K562 (cell line): ENCODE results near the gene LONRF2. TPM values are rescaled to one million over a fixed set of nuclear protein-coding genes. Genes with fewer than 3 reads are reported as not detected.

Source experiments
- ATAC-seq: fragments of 200-7000 bp; cut with Tn5 transposase; 3 replicates; pipeline ENCODE4 v1.9.1; 2020; ENCODE audit warnings: moderate library complexity
- BruUV-seq: library from RNA; stranded (reverse); fragments of 400-500 nt; replicated peaks from 2 replicates; lab custom pipeline; 2021; lab: Mats Ljungman, UMichigan
- CTCF ChIA-PET: fragments of 300-600 bp; formaldehyde crosslinking; extraction: SDS; loops from one replicate; lab custom pipeline; 2021; ENCODE audit warnings: low intra/inter-chr PET ratio; lab: Yijun Ruan, JAX
- POLR2A ChIA-PET: fragments of 300-600, 350-650 bp; sonication (Branson Sonifier 250); formaldehyde crosslinking; extraction: SDS; loops from one replicate; lab custom pipeline; 2021; ENCODE audit warnings: antibody characterized with exemption, inconsistent platforms; lab: Yijun Ruan, JAX
- DNase-seq, 4 experiments: peaks; one replicate each; pipeline versions ENCODE4 v3.0.0 to v3.0.0-alpha.2; 2011 to 2018; ENCODE audit warnings: low spot score in 3 of 4, mixed read lengths in 3 of 4; ENCODE audit errors: extremely low read depth in 1 of 4
- FAIRE-seq: peaks from 2 replicates; lab custom pipeline; 2011; peaks lifted over from hg19 to GRCh38; lab: Jason Lieb, UNC
- H2AFZ ChIP-seq: 2 replicates; pipeline ENCODE4 v1.6.0; 2011; ENCODE audit warnings: low read depth, low read length, control low read depth, inconsistent platforms
- H3K27ac ChIP-seq: fragments of 200-600 bp; 3 replicates; pipeline ENCODE4 v1.8.0; 2011; ENCODE audit warnings: low read depth, mild to moderate bottlenecking, control low read depth, inconsistent platforms, low read length, moderate library complexity, mixed read lengths; ENCODE audit errors: extremely low read depth
- H3K27me3 ChIP-seq, 2 experiments: fragments of 300-600 bp in 1 of 2; 2 replicates in 1 of 2; 3 replicates in 1 of 2; pipeline versions ENCODE4 v1.6.0 to v1.8.0; 2011; ENCODE audit warnings: inconsistent platforms in 2 of 2, low read length in 2 of 2, mild to moderate bottlenecking in 1 of 2, mixed read lengths in 1 of 2, moderate library complexity in 1 of 2; ENCODE audit not compliant: control insufficient read depth in 2 of 2, insufficient read depth in 2 of 2
- H3K36me3 ChIP-seq: fragments of 300-600 bp; 3 replicates; pipeline ENCODE4 v1.8.0; 2011; ENCODE audit warnings: mild to moderate bottlenecking, low read length, inconsistent platforms; ENCODE audit not compliant: control insufficient read depth, insufficient read depth
- H3K4me1 ChIP-seq, 2 experiments: fragments of 200-600 bp in 1 of 2; replicated peaks in 1 of 2; 2 replicates in 1 of 2; 3 replicates in 1 of 2; pipeline versions ENCODE4 v1.5.1 to v1.8.0; 2011; ENCODE audit warnings: inconsistent platforms in 2 of 2, low read length in 2 of 2, mild to moderate bottlenecking in 1 of 2, mixed read lengths in 1 of 2, moderate library complexity in 1 of 2; ENCODE audit not compliant: control insufficient read depth in 2 of 2, insufficient read depth in 2 of 2
- H3K4me2 ChIP-seq: 2 replicates; pipeline ENCODE4 v1.6.1; 2011; ENCODE audit warnings: low read length, control low read depth, inconsistent platforms, mixed read lengths; ENCODE audit not compliant: insufficient read depth
- H3K4me3 ChIP-seq: fragments of 200-600 bp; sonication (generic), shearing (Covaris generic); 2 replicates; pipeline ENCODE4 v1.5.1; 2016; ENCODE audit warnings: control low read depth, inconsistent platforms
- H3K79me2 ChIP-seq: fragments of 200-600 bp; 3 replicates; pipeline ENCODE4 v1.8.0; 2011; ENCODE audit warnings: low read length, inconsistent platforms; ENCODE audit not compliant: control insufficient read depth, insufficient read depth
- H3K9ac ChIP-seq, 2 experiments: 2 replicates each; pipeline versions ENCODE4 v1.6.0 to v1.6.1; 2011; ENCODE audit warnings: low read depth in 2 of 2, low read length in 2 of 2, control low read depth in 1 of 2, inconsistent platforms in 1 of 2, mild to moderate bottlenecking in 1 of 2, mixed read lengths in 1 of 2; ENCODE audit not compliant: insufficient read depth in 1 of 2
- H3K9me1 ChIP-seq: one replicate; pipeline ENCODE4 v1.6.0; 2011; ENCODE audit warnings: inconsistent platforms, mild to moderate bottlenecking, low read length, moderate library complexity; ENCODE audit not compliant: control insufficient read depth, insufficient read depth
- H3K9me3 ChIP-seq: replicated peaks from 2 replicates; pipeline ENCODE4 v1.5.1; 2011; ENCODE audit warnings: low read depth, low read length, inconsistent platforms; ENCODE audit not compliant: control insufficient read depth, insufficient read depth
- H4K20me1 ChIP-seq: replicated peaks from 2 replicates; pipeline ENCODE4 v1.6.1; 2011; ENCODE audit warnings: low read length, inconsistent platforms, mixed read lengths; ENCODE audit not compliant: control insufficient read depth, insufficient read depth
- CBX3 ChIP-seq, 2 experiments: IDR thresholded peaks; 1 replicate in 1 of 2; 2 replicates in 1 of 2; pipeline ENCODE4 v1.6.1; 2012; ENCODE audit warnings: inconsistent platforms in 2 of 2, low read length in 2 of 2, borderline replicate concordance in 1 of 2, control low read depth in 1 of 2
- E2F6 ChIP-seq, 2 experiments: IDR thresholded peaks; 2 replicates each; pipeline ENCODE4 v1.6.1; 2011; ENCODE audit warnings: borderline replicate concordance in 1 of 2, control low read depth in 1 of 2, low read depth in 1 of 2, low read length in 1 of 2, mild to moderate bottlenecking in 1 of 2, mixed read lengths in 1 of 2, moderate library complexity in 1 of 2; ENCODE audit not compliant: insufficient read depth in 1 of 2, insufficient read length in 1 of 2, poor library complexity in 1 of 2, severe bottlenecking in 1 of 2; ENCODE audit errors: extremely low read depth in 1 of 2
- FOSL1 ChIP-seq: fragments of 200-800 bp; sonication (Bioruptor generic); conservative IDR thresholded peaks from 2 replicates; pipeline ENCODE4 v1.6.1; 2016; ENCODE audit warnings: missing genetic modification characterization, missing compliant biosample characterization
- HMGN3 ChIP-seq: IDR thresholded peaks from 2 replicates; pipeline ENCODE4 v1.6.1; 2011; ENCODE audit warnings: borderline replicate concordance, low read depth, mild to moderate bottlenecking, mixed read lengths, low read length; ENCODE audit not compliant: insufficient read length; ENCODE audit errors: extremely low read depth
- KAT8 ChIP-seq: fragments of 450-650 bp; IDR thresholded peaks from 2 replicates; pipeline ENCODE4 v1.6.1; 2016; ENCODE audit warnings: low read depth, mild to moderate bottlenecking
- NKRF ChIP-seq: fragments of 450-650 bp; IDR thresholded peaks from 2 replicates; pipeline ENCODE4 v1.6.1; 2016; ENCODE audit warnings: borderline replicate concordance
- NR1H2 ChIP-seq: sonication (generic); formaldehyde crosslinking; IDR thresholded peaks from 2 replicates; pipeline ENCODE4 v1.4.0; 2020; ENCODE audit warnings: mild to moderate bottlenecking, missing genetic modification reagents
- PRDM10 ChIP-seq: fragments of 450-650 bp; IDR thresholded peaks from 2 replicates; pipeline ENCODE4 v1.6.1; 2018; ENCODE audit not compliant: partially characterized antibody
- ZNF253 ChIP-seq: fragments of 250-450 bp; sonication (Bioruptor Pico); conservative IDR thresholded peaks from 2 replicates; pipeline ENCODE4 v1.6.1; 2021; ENCODE audit warnings: mild to moderate bottlenecking
- ZNF76 ChIP-seq: fragments of 250-450 bp; sonication (Bioruptor Pico); IDR thresholded peaks from 2 replicates; pipeline ENCODE4 v1.4.0; 2020; ENCODE audit warnings: mild to moderate bottlenecking, moderate library complexity, borderline replicate concordance
- ZNF764 ChIP-seq: fragments of 250-450 bp; sonication (Bioruptor Pico); IDR thresholded peaks from 2 replicates; pipeline ENCODE4 v1.4.0; 2020; ENCODE audit warnings: low read depth, mild to moderate bottlenecking, moderate library complexity
- WGBS: fragments of 100-300 bp; shearing (Covaris generic); methylation state at CpG from one replicate; pipeline ENCODE4 v1.1.6; 2016; ENCODE audit warnings: low coverage, mixed read lengths; ENCODE audit not compliant: insufficient coverage; ENCODE audit errors: missing lambda C conversion rate; 5-methylcytosine and 5-hydroxymethylcytosine counted together
- in situ Hi-C: fragments of 300-500 bp; cut with MboI; formaldehyde crosslinking; loops from 4 replicates; pipeline ENCODE4 v1.15.0; 2018; ENCODE audit warnings: inconsistent platforms, mixed read lengths
- intact Hi-C: fragments of 100-400 bp; cut with micrococcal nuclease; formaldehyde crosslinking; loops from 2 replicates; pipeline ENCODE4 v1.14.2; 2022
- polyA plus RNA-seq, 8 experiments: library from polyadenylated mRNA; depleted of rRNA in 4 of 8; stranded (reverse) in 5 of 8; unstranded in 3 of 8; fragments of >200 nt; fragmentation: Nextera tagmentation in 2 of 8; fragmentation: Illumina TruSeq in 1 of 8; extraction: Ambion mirVana in 2 of 8; extraction: Trizol in 1 of 8; gene quantifications; 2 replicates each; pipeline versions ENCODE4 v1.2.1 to v1.2.3, GENCODE V29; 2011 to 2014; ENCODE audit warnings: inconsistent platforms in 1 of 8, missing spikeins in 1 of 8
- total RNA-seq, 7 experiments: library from RNA; depleted of rRNA in 6 of 7; stranded (reverse); fragments of >200 nt in 6 of 7; fragmentation: Illumina TruSeq in 2 of 7; extraction: Trizol in 2 of 7; gene quantifications; 2 replicates each; pipeline versions ENCODE4 v1.2.1 to v1.2.3, GENCODE V29; 2011 to 2021; ENCODE audit warnings: low replicate concordance in 1 of 7

LONRF2 gene
- total and polyA plus RNA-seq, 9 of the 15 experiments (the other 6 are each of a cell fraction or from before 2014, with no cell fraction given), result 0.35 to 5.0 (median 2.7) TPM

GRCh38 chr2:100291152-100291970, 30.9 kb downstream of the LONRF2 start:
- no peaks in the 10 kb centered on the region for H3K9me1 ChIP-seq
- peaks cover 30% of the 10 kb centered on the region; the same call in 2 of the 3 replicates for H3K36me3 ChIP-seq
- intact Hi-C loops (no loop called here), in situ Hi-C loops (no loop called here)
- POLR2A ChIA-PET, result interaction anchor here (0.5 to 2.5 kb wide), 12 partner anchors 9 to 711 kb away, joined by 3 to 13 read pairs (median 4); partner anchors contain the start of gene RPL31
- CTCF ChIA-PET, result interaction anchor here (0.6 to 0.9 kb wide), 2 partner anchors 29 to 84 kb away, joined by 3 read pairs; no protein-coding TSS in a partner anchor
- H3K4me1 ChIP-seq, result peaks cover 20 to 39% of the 10 kb centered on the region in 2 experiments
- no peaks in the 10 kb centered on the region for H3K27me3 ChIP-seq
- H3K27ac ChIP-seq, result peak overlapping the region; percentile 94
- peak; percentile 94 for ATAC-seq
- no peak overlapping the region for H3K4me3 ChIP-seq
- peak; percentile 90 to 98 (median 92) for DNase-seq
- peak overlapping the region; percentile 76 for H3K4me2 ChIP-seq
- H3K9me3 ChIP-seq, result no peaks in the 10 kb centered on the region
- no peaks in the 10 kb centered on the region for H3K79me2 ChIP-seq
- WGBS, result 2% methylated on average over 13 of the region's 13 CpGs
- BruUV-seq, result TSS peak; percentile 55
- H4K20me1 ChIP-seq, result no peaks in the 10 kb centered on the region
- peak overlapping the region; percentile 62 to 82; a peak in 3 of 4 replicates for H3K9ac ChIP-seq
- peak overlapping the region; percentile 82 for H2AFZ ChIP-seq
- peak; percentile 100 for FAIRE-seq
- TF ChIP-seq NR1H2 (CRISPR knock-in tag) (no peak), ZNF253 (CRISPR knock-in tag) (no peak), CBX3 (IDR thresholded peaks at IDR 0.05; ENCODE audit: borderline replicate concordance in 1 of 2, low read length in 2 of 2) (0 out of 3 replicates have a peak, but pooled peaks of 1 of the 2 experiments have one; percentile 13), ZNF76 (no peak), NKRF (no peak), FOSL1 (tag) (peak; percentile 98), HMGN3 (peak; percentile 65), E2F6 (IDR thresholded peaks at IDR 0.05; ENCODE audit: borderline replicate concordance in 1 of 2, extremely low read depth in 1 of 2, insufficient read depth in 1 of 2, insufficient read length in 1 of 2, low read depth in 1 of 2, low read length in 1 of 2, poor library complexity in 1 of 2, severe bottlenecking in 1 of 2) (peak in 1 of 2 experiments; percentile 20), KAT8 (no peak), ZNF764 (no peak), PRDM10 (peak; percentile 10)
